OCI-LY1 (cell line): Measurements from ENCODE around the gene SLC6A9.

Experiments used
- EZH2 ChIP-seq: fragments of 200-600 bp; sonication (generic), shearing (Covaris generic); IDR thresholded peaks from 2 replicates; pipeline ENCODE4 v1.8.0; 2017; ENCODE audit warnings: borderline replicate concordance, mixed run types, mild to moderate bottlenecking, antibody characterized with exemption, low read length, moderate library complexity, mixed read lengths
- TF ChIP-seq, protein P1 (sequence below): fragments of 200-600 bp; sonication (generic), shearing (Covaris generic); IDR thresholded peaks from 2 replicates; pipeline ENCODE4 v1.5.1; 2017; ENCODE audit warnings: mild to moderate bottlenecking, antibody characterized with exemption, low read length, moderate library complexity, mixed read lengths

DNA sequence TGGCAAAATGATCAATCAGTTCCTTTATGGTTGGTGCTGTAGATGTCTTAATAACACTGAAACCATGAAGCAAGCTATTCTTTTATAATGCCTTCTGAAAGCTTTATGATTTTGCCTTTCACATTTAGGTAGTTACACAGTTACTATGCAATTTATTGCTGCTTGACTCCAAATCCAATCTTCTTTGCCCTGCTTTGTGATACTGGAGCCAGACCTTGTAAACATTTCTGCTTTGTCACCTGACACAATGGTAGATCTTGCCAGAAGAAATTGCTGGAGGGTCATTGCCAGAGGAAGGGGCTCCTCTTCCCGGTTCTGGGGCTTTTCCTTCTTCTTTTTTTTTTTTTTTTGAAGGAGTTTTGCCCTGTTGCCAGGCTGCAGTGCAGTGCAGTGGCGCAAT lies 46.8 kb upstream of the SLC6A9 start:
- TF ChIP-seq, protein P1, sequence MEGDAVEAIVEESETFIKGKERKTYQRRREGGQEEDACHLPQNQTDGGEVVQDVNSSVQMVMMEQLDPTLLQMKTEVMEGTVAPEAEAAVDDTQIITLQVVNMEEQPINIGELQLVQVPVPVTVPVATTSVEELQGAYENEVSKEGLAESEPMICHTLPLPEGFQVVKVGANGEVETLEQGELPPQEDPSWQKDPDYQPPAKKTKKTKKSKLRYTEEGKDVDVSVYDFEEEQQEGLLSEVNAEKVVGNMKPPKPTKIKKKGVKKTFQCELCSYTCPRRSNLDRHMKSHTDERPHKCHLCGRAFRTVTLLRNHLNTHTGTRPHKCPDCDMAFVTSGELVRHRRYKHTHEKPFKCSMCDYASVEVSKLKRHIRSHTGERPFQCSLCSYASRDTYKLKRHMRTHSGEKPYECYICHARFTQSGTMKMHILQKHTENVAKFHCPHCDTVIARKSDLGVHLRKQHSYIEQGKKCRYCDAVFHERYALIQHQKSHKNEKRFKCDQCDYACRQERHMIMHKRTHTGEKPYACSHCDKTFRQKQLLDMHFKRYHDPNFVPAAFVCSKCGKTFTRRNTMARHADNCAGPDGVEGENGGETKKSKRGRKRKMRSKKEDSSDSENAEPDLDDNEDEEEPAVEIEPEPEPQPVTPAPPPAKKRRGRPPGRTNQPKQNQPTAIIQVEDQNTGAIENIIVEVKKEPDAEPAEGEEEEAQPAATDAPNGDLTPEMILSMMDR, result no peak
- no peak for TF ChIP-seq EZH2
